Smooth muscle cell (in vitro differentiated cells): Measurements from ENCODE around the gene LRBA. TPM values are rescaled to one million over a fixed set of nuclear protein-coding genes. Genes with fewer than 3 reads are reported as not detected.
A peak's percentile ranks its signal among the peaks of the same experiment; 100 is the strongest.

Experiments used
- DNase-seq: peaks from one replicate; lab custom pipeline; 2025; ENCODE audit not compliant: unreplicated experiment; lab: John Stamatoyannopoulos, UW
- H2AFZ ChIP-seq: fragments of 200-600 bp; sonication (generic); 2 replicates; pipeline ENCODE4 v1.6.0; 2016; ENCODE audit warnings: antibody characterized with exemption, low read depth, mild to moderate bottlenecking
- H3F3A ChIP-seq: fragments of 200-600 bp; sonication (generic); 2 replicates; pipeline ENCODE4 v1.6.0; 2017; ENCODE audit warnings: antibody characterized with exemption, low read depth
- H3K27ac ChIP-seq: fragments of 200-600 bp; sonication (generic); 2 replicates; pipeline ENCODE4 v1.5.1; 2016; ENCODE audit warnings: low read depth, mild to moderate bottlenecking
- H3K27me3 ChIP-seq: fragments of 200-600 bp; sonication (generic); 2 replicates; pipeline ENCODE4 v1.6.1; 2016; ENCODE audit warnings: low read depth, mild to moderate bottlenecking
- H3K36me3 ChIP-seq: fragments of 200-600 bp; sonication (generic); 2 replicates; pipeline ENCODE4 v1.5.1; 2016; ENCODE audit warnings: low read depth
- H3K4me1 ChIP-seq: fragments of 200-600 bp; sonication (generic); 2 replicates; pipeline ENCODE4 v1.5.1; 2016; ENCODE audit warnings: low read depth
- H3K4me2 ChIP-seq: fragments of 200-600 bp; sonication (generic); 2 replicates; pipeline ENCODE4 v1.6.0; 2016; ENCODE audit warnings: mild to moderate bottlenecking
- H3K4me3 ChIP-seq: fragments of 200-600 bp; sonication (generic); 2 replicates; pipeline ENCODE4 v1.5.1; 2016; ENCODE audit warnings: mild to moderate bottlenecking
- H3K79me2 ChIP-seq: fragments of 200-600 bp; sonication (generic); 2 replicates; pipeline ENCODE4 v1.6.0; 2016; ENCODE audit warnings: low read depth, mild to moderate bottlenecking
- H3K9ac ChIP-seq: fragments of 200-600 bp; sonication (generic); 2 replicates; pipeline ENCODE4 v1.6.0; 2016; ENCODE audit warnings: low read depth
- H3K9me3 ChIP-seq: fragments of 200-600 bp; sonication (generic); replicated peaks from 2 replicates; pipeline ENCODE4 v1.5.1; 2016; ENCODE audit warnings: low read depth
- H4K20me1 ChIP-seq: fragments of 200-600 bp; sonication (generic); 2 replicates; pipeline ENCODE4 v1.6.0; 2016; ENCODE audit warnings: low read depth
- CTCF ChIP-seq: fragments of 200-600 bp; sonication (generic); IDR thresholded peaks from 2 replicates; pipeline ENCODE4 v1.5.1; 2017; ENCODE audit warnings: borderline replicate concordance, mild to moderate bottlenecking, antibody characterized with exemption; ENCODE audit not compliant: insufficient read depth, poor library complexity, severe bottlenecking
- WGBS: methylation state at CpG from one replicate; pipeline ENCODE4 v1.1.7; 2016; ENCODE audit warnings: low lambda C conversion rate; 5-methylcytosine and 5-hydroxymethylcytosine counted together
- polyA plus RNA-seq: library from polyadenylated mRNA; unstranded; fragments of >200 nt; fragmentation: Nextera tagmentation; extraction: Ambion mirVana; gene quantifications from 2 replicates; pipeline ENCODE4 v1.2.1, GENCODE V29; 2016
- total RNA-seq: library from RNA; depleted of rRNA; stranded (reverse); fragments of >200 nt; gene quantifications from 2 replicates; pipeline ENCODE4 v1.2.3, GENCODE V29; 2014

The LRBA gene
- total and polyA plus RNA-seq, 2 experiments from 2014 or later: 1.6 to 26.2 TPM

GRCh38 chr4:150581641-150582051, 433.4 kb downstream of the LRBA start:
- whole genome bisulfite sequencing: under 1% methylated on average over 8 of the region's 13 CpGs
- Histone ChIP-seq H4K20me1 (peaks cover 57% of the 10 kb centered on the region), H3K27me3 (peaks cover 90% of the 10 kb centered on the region), H3K27ac (no peak overlapping the region), H2AFZ (no peak overlapping the region), H3K4me1 (peaks cover 48% of the 10 kb centered on the region), H3K9ac (no peak overlapping the region), H3K36me3 (no peaks in the 10 kb centered on the region), H3K79me2 (no peaks in the 10 kb centered on the region), H3K9me3 (no peaks in the 10 kb centered on the region), H3F3A (no peaks in the 10 kb centered on the region), H3K4me3 (peak overlapping the region; percentile 50), H3K4me2 (peak overlapping the region; percentile 93)
- no peak for TF ChIP-seq CTCF
- DNase-seq: no peak

- no peaks in the 10 kb centered on the region for H3K9me3 ChIP-seq
- no peak overlapping the region for H3K9ac ChIP-seq
- peaks cover 88% of the 10 kb centered on the region for H3K27me3 ChIP-seq
- no peak overlapping the region for H2AFZ ChIP-seq
- H3K4me2 ChIP-seq: peak overlapping the region; percentile 93
- no peaks in the 10 kb centered on the region for H3F3A ChIP-seq
- no peaks in the 10 kb centered on the region for H3K36me3 ChIP-seq
- peaks cover 48% of the 10 kb centered on the region for H3K4me1 ChIP-seq
- H3K27ac ChIP-seq: no peak overlapping the region
- WGBS: 65% methylated on average over 7 of the region's 7 CpGs
- no peak for DNase-seq
- H3K4me3 ChIP-seq: peak overlapping the region; percentile 50
- no peaks in the 10 kb centered on the region for H3K79me2 ChIP-seq
- peaks cover 57% of the 10 kb centered on the region for H4K20me1 ChIP-seq
- TF ChIP-seq CTCF: no peak
These were observed 434.0 kb downstream of the LRBA start for GRCh38 chr4:150581056-150581605.

- 30% methylated on average over 9 of the region's 9 CpGs for WGBS
- Histone ChIP-seq H3K4me1 (peaks cover 48% of the 10 kb centered on the region), H3K9ac (no peak overlapping the region), H3K4me2 (peak overlapping the region; percentile 93), H3K36me3 (no peaks in the 10 kb centered on the region), H2AFZ (peak overlapping the region; percentile 65), H3K4me3 (peak overlapping the region; percentile 63), H4K20me1 (peaks cover 57% of the 10 kb centered on the region), H3K79me2 (no peaks in the 10 kb centered on the region), H3F3A (no peaks in the 10 kb centered on the region), H3K27ac (no peak overlapping the region), H3K9me3 (no peaks in the 10 kb centered on the region), H3K27me3 (peaks cover 83% of the 10 kb centered on the region)
- no peak for TF ChIP-seq CTCF
- DNase-seq: no peak
These were observed 434.8 kb downstream of the LRBA start for GRCh38 chr4:150580306-150580705.
